OCI-M1 (cell line): ENCODE measurements around the gene VSTM1.
"Not testable (repeated sequence)": the region's sequence is repeated elsewhere in the genome, so short reads cannot be mapped to it uniquely, and the experiment has no call there.

Experiments used
- DNase-seq: peaks from one replicate; lab custom pipeline; 2025; lab: John Stamatoyannopoulos, UW

VSTM1 gene, protein sequence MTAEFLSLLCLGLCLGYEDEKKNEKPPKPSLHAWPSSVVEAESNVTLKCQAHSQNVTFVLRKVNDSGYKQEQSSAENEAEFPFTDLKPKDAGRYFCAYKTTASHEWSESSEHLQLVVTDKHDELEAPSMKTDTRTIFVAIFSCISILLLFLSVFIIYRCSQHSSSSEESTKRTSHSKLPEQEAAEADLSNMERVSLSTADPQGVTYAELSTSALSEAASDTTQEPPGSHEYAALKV

DNA sequence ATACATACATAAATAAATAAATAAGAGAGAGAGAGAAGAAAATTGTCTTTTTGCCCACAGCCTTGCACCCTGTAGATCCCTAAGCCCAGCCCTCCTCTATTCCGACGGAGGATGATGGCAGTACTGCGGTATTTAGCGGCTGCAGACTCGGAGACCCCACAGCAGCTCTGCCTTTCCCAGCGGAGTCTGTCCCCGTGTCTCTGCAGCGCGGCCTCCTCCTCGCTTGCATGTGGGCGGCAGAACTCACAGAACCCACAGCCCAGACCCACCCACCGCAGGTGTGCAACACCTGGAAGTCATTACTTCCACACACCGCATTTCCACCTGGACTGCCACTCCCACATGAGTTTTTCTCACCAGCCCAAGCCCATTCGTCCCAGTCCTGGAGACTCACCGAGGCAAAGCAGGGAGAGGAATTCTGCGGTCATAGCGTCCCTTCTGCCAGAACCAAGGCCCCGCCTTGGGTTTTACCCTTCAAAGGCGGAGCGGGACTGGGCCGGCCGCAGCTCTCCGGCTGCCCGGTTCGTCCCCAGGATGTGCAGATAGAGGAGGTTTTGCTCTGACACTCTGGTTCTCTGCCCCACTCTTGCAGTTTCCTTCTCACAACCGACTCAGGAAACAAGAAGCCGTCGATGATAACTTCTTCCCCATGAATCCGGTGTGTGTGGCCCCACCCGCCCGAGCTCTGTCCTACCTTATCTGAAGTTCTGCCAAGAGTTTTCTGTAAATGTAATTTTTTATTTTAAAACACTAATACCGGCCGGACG is at the start of gene VSTM1:
TSS of gene VSTM1 (minus strand) at position 548 of the 767 bp plus-strand sequence. CDS start at position 428, 120 bp downstream.
- no peak for DNase-seq

GRCh38 chr19:54109651-54110050 is 46.0 kb upstream of the VSTM1 start:
- DNase-seq = no peak

GRCh38 chr19:54108496-54108895 is 44.8 kb upstream of the VSTM1 start:
- DNase-seq = no peak

GRCh38 chr19:54107876-54108490 is 44.3 kb upstream of the VSTM1 start:
- DNase-seq = no peak

GRCh38 chr19:54106716-54107115 is 43.0 kb upstream of the VSTM1 start:
- no peak for DNase-seq

DNA sequence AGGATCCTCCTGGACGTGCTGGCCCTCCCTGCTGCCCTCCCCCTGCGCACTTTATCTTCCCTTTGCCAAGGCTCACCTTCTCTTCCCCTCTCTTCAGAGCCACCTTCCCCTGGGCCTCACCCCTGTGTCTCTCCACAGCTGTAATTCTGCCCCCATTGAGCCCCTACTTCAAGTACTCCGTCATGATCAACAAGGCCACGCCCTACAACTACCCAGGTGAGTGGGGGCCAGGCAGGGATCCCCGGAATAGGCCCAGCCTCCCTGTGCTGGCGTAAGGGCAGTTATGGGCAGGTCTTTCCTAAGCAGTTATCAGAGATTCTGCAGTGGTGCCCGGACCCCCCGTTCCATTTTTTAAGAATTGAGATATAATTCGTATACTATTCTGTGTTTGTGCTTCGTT is 42.1 kb upstream of the VSTM1 start:
- DNase-seq = no peak

DNA sequence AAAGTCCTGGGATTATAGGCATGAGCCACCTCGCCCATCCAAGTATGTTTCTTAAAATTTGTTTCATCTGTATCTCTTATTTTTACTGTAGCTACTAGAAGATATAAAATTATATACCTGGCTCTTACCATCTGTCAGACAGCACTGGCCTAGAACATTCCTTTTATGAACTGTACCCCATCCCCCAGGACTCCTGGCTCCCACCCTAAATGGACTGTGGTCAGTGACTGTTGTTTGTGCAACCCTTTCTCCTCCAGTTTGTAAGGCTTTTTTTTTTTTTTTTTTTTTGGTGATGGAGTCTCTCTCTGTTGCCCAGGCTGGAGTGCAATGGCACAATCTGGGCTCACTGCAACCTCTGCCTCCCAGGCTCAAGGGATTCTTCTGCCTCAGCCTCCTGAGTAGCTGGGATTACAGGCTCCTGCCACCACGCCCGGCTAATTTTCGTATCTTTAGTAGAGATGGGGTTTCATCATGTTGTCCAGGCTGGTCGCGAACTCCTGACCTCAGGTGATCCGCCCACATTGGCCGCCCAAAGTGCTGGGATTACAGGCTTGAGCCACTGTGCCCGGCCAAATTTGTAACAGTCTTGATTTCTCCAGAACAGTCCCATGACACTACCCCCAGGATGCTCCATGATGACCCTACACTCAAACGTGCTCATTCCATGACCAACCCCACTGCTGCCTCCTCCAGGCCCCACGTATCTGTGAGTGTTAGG is 41.5 kb upstream of the VSTM1 start:
- no peak for DNase-seq

DNA sequence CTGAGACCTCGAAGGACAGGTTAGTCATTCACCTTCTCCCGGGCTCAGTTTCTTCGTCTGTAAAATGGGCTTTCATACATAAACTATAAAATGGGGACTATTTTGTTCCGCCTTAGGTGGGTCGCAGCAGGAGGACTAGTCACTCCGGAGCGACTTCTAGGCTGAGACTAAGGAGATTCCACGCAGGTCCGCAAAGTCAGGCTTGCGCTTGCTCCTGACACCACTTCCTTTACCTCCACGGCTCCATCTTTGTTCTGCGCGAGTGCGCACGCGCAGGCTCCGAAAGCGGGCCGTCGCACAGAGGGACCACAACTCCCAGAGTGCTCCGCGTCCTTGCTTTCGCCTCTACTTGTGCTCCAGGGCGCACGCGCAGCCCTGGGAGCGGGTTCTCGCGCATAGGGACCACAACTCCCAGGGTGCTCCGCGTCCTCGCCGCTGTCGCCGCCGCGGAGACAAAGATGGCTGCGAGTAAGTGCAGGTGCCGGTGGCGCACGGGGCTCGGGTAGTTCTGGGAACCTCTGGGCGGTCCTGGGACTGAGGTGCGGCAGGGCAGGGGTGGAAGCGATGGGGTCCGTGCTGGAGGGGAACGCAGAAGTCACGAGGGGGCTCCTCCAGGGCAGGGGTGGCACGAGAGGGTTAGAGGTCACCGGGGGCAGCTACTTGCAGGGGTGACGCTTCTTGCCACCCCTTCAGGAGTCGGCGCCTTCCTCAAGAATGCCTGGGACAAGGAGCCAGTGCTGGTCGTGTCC is 38.9 kb upstream of the VSTM1 start, which contains the start of gene NDUFA3:
TSS of gene NDUFA3 (plus strand) at position 435 of the 749 bp plus-strand sequence. CDS start at position 459, 24 bp downstream.
- peak; percentile 99 for DNase-seq

- peak; percentile 58 for DNase-seq
Observed at GRCh38 chr19:54100561-54100960, 36.9 kb upstream of the VSTM1 start, which contains the start of gene OSCAR. OSCAR (minus strand) TSS chr19:54100803; CDS start chr19:54100792, 11 bp downstream.

- DNase-seq = not testable (repeated sequence)
Observed at GRCh38 chr19:54099903-54100255, 36.2 kb upstream of the VSTM1 start.

DNA sequence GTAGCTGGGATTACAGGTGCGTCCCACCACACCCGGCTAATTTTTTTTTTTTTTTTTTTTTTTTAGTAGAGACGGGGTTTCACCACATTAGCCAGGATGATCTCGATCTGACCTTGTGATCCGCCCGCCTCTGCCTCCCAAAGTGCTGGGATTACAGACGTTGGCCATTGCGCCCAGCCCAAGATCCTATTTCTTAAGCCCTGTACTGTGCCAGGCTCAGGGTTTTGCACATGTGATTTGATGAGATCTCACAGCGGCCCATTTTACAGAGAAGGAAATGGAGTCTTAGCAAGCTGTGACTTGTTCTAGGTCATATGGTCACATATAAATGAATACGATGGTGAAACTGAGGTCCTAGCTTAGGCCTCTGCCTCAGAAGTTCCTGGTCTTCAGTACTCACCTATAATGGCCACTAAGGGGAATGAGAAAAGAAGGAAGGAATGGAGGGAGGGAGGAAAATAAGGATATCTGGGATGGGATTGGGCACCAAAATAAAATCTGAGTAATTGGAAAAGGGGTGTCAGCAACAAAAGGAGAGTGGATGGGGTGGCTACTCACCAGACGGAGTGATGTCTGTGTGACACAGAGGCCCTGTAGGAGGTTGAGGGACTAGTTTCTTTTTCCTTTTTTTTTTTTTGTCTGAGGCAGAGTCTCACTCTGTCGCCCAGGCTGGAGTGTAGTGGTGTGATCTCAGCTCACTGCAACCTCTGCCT is 35.6 kb upstream of the VSTM1 start:
- no peak for DNase-seq

DNA sequence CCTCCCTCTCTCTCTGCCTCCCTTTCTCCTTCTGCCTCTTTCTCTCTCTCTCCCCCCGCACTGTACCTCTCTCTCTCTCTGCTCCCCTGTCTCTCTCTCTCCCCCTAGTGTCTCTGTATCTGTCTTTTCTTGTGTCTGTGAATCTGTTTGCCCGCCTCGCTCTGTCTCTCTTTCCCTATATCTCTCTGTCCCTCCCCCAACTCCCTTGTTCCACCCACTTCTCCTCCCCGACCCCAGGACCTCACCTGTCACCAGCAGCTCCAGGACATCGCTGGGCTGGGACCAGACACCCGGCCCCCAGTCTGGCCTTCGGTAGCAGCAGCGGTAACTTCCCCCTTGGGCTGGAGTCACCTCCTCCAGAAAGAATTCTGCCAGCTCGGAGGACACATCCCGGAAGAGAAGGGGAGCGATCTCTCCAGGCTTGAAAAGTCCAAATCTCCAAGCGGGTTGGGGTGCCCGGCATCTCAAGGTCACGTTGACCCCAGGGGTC is 33.0 kb upstream of the VSTM1 start:
- peak; percentile 42 for DNase-seq

GRCh38 chr19:54095859-54096616 is 32.3 kb upstream of the VSTM1 start:
- peak; percentile 21 for DNase-seq

- no peak for DNase-seq
Observed at GRCh38 chr19:54095136-54095858, 31.6 kb upstream of the VSTM1 start.

GRCh38 chr19:54094426-54095000 is 30.8 kb upstream of the VSTM1 start:
- no peak for DNase-seq

- DNase-seq = no peak
Observed at GRCh38 chr19:54084410-54084809, 20.7 kb upstream of the VSTM1 start.

GRCh38 chr19:54081032-54081431 is 17.3 kb upstream of the VSTM1 start, which contains the start of gene TARM1:
TARM1 (minus strand) TSS chr19:54081365; CDS start chr19:54081340, 25 bp downstream.
- DNase-seq = no peak

DNA sequence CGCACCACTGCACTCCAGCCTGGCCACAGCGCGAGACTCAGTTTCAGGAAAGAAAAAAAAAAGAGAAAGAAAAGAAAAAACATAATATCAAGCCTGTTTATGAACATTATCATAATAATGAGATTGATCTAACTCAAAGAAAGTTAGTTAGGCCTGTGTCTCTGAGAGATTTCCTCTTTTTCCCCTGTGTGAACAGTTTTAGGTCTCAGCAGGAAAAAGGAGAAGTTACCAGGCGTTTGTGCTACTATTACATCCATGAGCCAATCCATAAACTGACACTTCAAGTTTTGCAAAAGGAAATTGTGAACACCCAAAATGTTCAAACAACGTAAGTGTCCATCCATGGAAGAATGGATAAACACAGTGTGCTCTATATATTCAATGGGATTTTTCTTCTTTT is 13.6 kb upstream of the VSTM1 start:
- DNase-seq = peak; percentile 62

GRCh38 chr19:54074851-54075250 is 11.2 kb upstream of the VSTM1 start:
- DNase-seq = no peak
